ENCODE measurements around the gene SOWAHB. TPM values are rescaled to one million over a fixed set of nuclear protein-coding genes. Genes with fewer than 3 reads are reported as not detected.

SOWAHB gene
- total and polyA plus RNA-seq, 4 donors = 2.5 to 30.5 (median 10.1) TPM

GRCh38 chr4:76898949-76899645 is 1.2 kb upstream of the SOWAHB start:
- H3K27ac ChIP-seq (ENCODE audit: low read depth in 1 of 2, low read length in 2 of 2) = no peak overlapping the region
- no peak for DNase-seq (ENCODE audit: low spot score)
- TF ChIP-seq GABPA (IDR thresholded peaks at IDR 0.05 in 1 of 2, conservative IDR thresholded peaks at IDR 0.05 in 1 of 2) (no peak), RAD21 (IDR thresholded peaks at IDR 0.05) (peak in 1 of 2 donors; percentile 3), RXRA (IDR thresholded peaks at IDR 0.05) (no peak), NR2F2 (IDR thresholded peaks at IDR 0.05) (no peak)
- no peaks in the 10 kb centered on the region for H3K27me3 ChIP-seq (ENCODE audit: control insufficient read depth in 4 of 4, insufficient read depth in 4 of 4, low read length in 3 of 4)
- peaks cover 9 to 68% (median 45%) of the 10 kb centered on the region in 4 donors for H3K4me1 ChIP-seq (ENCODE audit: control insufficient read depth in 4 of 4, insufficient read depth in 4 of 4, low read length in 3 of 4)
- H3K9ac ChIP-seq (ENCODE audit: low read depth in 1 of 2, low read length in 2 of 2) = peak overlapping the region; percentile 57 to 65
- peak overlapping the region; percentile 9 to 86 (median 19) for H3K4me3 ChIP-seq (ENCODE audit: low read depth in 1 of 3, low read length in 3 of 3)
- WGBS = 45% methylated on average over 4 of the region's 4 CpGs
- no peaks in the 10 kb centered on the region for H3K9me3 ChIP-seq (ENCODE audit: control insufficient read depth in 4 of 4, low read length in 3 of 4)
- no peaks in the 10 kb centered on the region for H3K36me3 ChIP-seq (ENCODE audit: control insufficient read depth in 4 of 4, insufficient read depth in 3 of 4, low read depth in 1 of 4, low read length in 3 of 4)

- no peaks in the 10 kb centered on the region for H3K27me3 ChIP-seq (ENCODE audit: control insufficient read depth in 4 of 4, insufficient read depth in 4 of 4, low read length in 3 of 4)
Observed at GRCh38 chr4:76898385-76898692, 395 bp upstream of the SOWAHB start.

GRCh38 chr4:76896614-76897535 is 1.1 kb downstream of the SOWAHB start:
- 3% methylated on average over 82 of the region's 82 CpGs for WGBS
- DNase-seq (ENCODE audit: low spot score) = peak; percentile 37
- TF ChIP-seq EGR1 (IDR thresholded peaks at IDR 0.05; ENCODE audit: low read depth in 2 of 2) = no peak
- no peak for TF ChIP-seq YY1 (IDR thresholded peaks at IDR 0.05)
- TF ChIP-seq FOXA1 (IDR thresholded peaks at IDR 0.05) = no peak
- no peak for TF ChIP-seq RAD21 (IDR thresholded peaks at IDR 0.05)
- no peak for TF ChIP-seq HNF4A (conservative IDR thresholded peaks at IDR 0.05)
- no peak for TF ChIP-seq SP1 (IDR thresholded peaks at IDR 0.05)
- no peak for TF ChIP-seq MAX (IDR thresholded peaks at IDR 0.05)
- no peak for TF ChIP-seq JUND (IDR thresholded peaks at IDR 0.05)
- no peak for TF ChIP-seq NR2F2 (IDR thresholded peaks at IDR 0.05)
- no peak for TF ChIP-seq ZBTB33 (IDR thresholded peaks at IDR 0.05)
- TF ChIP-seq HNF4G (IDR thresholded peaks at IDR 0.05) = no peak
- no peak for TF ChIP-seq CTCF (IDR thresholded peaks at IDR 0.05; ENCODE audit: low read depth, low read length, missing input control)
- no peak for TF ChIP-seq FOXA2 (IDR thresholded peaks at IDR 0.05)

More at GRCh38 chr4:76898385-76898692, 395 bp upstream of the SOWAHB start:
- no peaks in the 10 kb centered on the region for H3K36me3 ChIP-seq (ENCODE audit: control insufficient read depth in 4 of 4, insufficient read depth in 3 of 4, low read depth in 1 of 4, low read length in 3 of 4)
- H3K4me1 ChIP-seq (ENCODE audit: control insufficient read depth in 4 of 4, insufficient read depth in 4 of 4, low read length in 3 of 4) = peaks cover 9 to 66% (median 45%) of the 10 kb centered on the region in 4 donors
- peak overlapping the region; percentile 57 to 65 for H3K9ac ChIP-seq (ENCODE audit: low read depth in 1 of 2, low read length in 2 of 2)
- peak overlapping the region; percentile 49 to 87 for H3K27ac ChIP-seq (ENCODE audit: low read depth in 1 of 2, low read length in 2 of 2)
- WGBS = 7% methylated on average over 14 of the region's 14 CpGs
- no peak for DNase-seq (ENCODE audit: low spot score)
- peak overlapping the region; percentile 59 to 86 (median 66) for H3K4me3 ChIP-seq (ENCODE audit: low read depth in 1 of 3, low read length in 3 of 3)
- TF ChIP-seq ZBTB33 (IDR thresholded peaks at IDR 0.05) = peak; percentile 11
- TF ChIP-seq FOXA2 (IDR thresholded peaks at IDR 0.05) = no peak
- no peak for TF ChIP-seq YY1 (IDR thresholded peaks at IDR 0.05)
- TF ChIP-seq JUND (IDR thresholded peaks at IDR 0.05) = no peak
- no peak for TF ChIP-seq RXRA (IDR thresholded peaks at IDR 0.05)
- TF ChIP-seq EGR1 (IDR thresholded peaks at IDR 0.05; ENCODE audit: low read depth in 2 of 2) = peak in 1 of 2 donors; percentile 2
- TF ChIP-seq MAX (IDR thresholded peaks at IDR 0.05) = no peak
- H3K9me3 ChIP-seq (ENCODE audit: control insufficient read depth in 4 of 4, low read length in 3 of 4) = no peaks in the 10 kb centered on the region

More at GRCh38 chr4:76896614-76897535, 1.1 kb downstream of the SOWAHB start:
- H3K4me1 ChIP-seq (ENCODE audit: control insufficient read depth in 4 of 4, insufficient read depth in 4 of 4, low read length in 3 of 4) = peaks cover 9 to 51% (median 33%) of the 10 kb centered on the region in 4 donors
- no peaks in the 10 kb centered on the region for H3K27me3 ChIP-seq (ENCODE audit: control insufficient read depth in 4 of 4, insufficient read depth in 4 of 4, low read length in 3 of 4)
- H3K4me3 ChIP-seq (ENCODE audit: low read depth in 1 of 3, low read length in 3 of 3) = peak overlapping the region; percentile 60 to 86 (median 76)
- H3K36me3 ChIP-seq (ENCODE audit: control insufficient read depth in 4 of 4, insufficient read depth in 3 of 4, low read depth in 1 of 4, low read length in 3 of 4) = no peaks in the 10 kb centered on the region
- peak overlapping the region; percentile 3 to 62 for H3K9ac ChIP-seq (ENCODE audit: low read depth in 1 of 2, low read length in 2 of 2)
- H3K27ac ChIP-seq (ENCODE audit: low read depth in 1 of 2, low read length in 2 of 2) = peak overlapping the region; percentile 87 to 92
- no peaks in the 10 kb centered on the region for H3K9me3 ChIP-seq (ENCODE audit: control insufficient read depth in 4 of 4, low read length in 3 of 4)
